Measurements from ENCODE around the gene ATP6V0E2.

The ATP6V0E2 gene

GRCh38 chr7:149838224-149838991 is 35.4 kb upstream of the ATP6V0E2 start, which contains the start of gene ZNF862:
ZNF862 (plus strand) TSS chr7:149838375; CDS start chr7:149838612, 237 bp downstream.
- peak; percentile 99 for FAIRE-seq
- DNase-seq (ENCODE audit: extremely low spot score, insufficient read length, low read depth): peak; percentile 98

- FAIRE-seq (no peak), DNase-seq (ENCODE audit: extremely low spot score, insufficient read length, low read depth) (no peak)
These were observed 34.8 kb upstream of the ATP6V0E2 start for GRCh38 chr7:149838992-149839408.

- DNase-seq (ENCODE audit: extremely low spot score, insufficient read length, low read depth) (no peak), FAIRE-seq (no peak)
These were observed 33.8 kb upstream of the ATP6V0E2 start for GRCh38 chr7:149839933-149840332.

GRCh38 chr7:149843566-149843965 is 30.2 kb upstream of the ATP6V0E2 start:
- FAIRE-seq (no peak), DNase-seq (ENCODE audit: extremely low spot score, insufficient read length, low read depth) (no peak)

GRCh38 chr7:149844445-149844844 is 29.3 kb upstream of the ATP6V0E2 start:
- FAIRE-seq (no peak), DNase-seq (ENCODE audit: extremely low spot score, insufficient read length, low read depth) (no peak)

- DNase-seq (ENCODE audit: extremely low spot score, insufficient read length, low read depth): no peak
These were observed 28.4 kb upstream of the ATP6V0E2 start for GRCh38 chr7:149845257-149845980.

GRCh38 chr7:149846021-149846420 is 27.7 kb upstream of the ATP6V0E2 start:
- no peak for FAIRE-seq
- DNase-seq (ENCODE audit: extremely low spot score, insufficient read length, low read depth): no peak

More at GRCh38 chr7:149845257-149845980, 28.4 kb upstream of the ATP6V0E2 start:
- FAIRE-seq: no peak

GRCh38 chr7:149846436-149847046 is 27.2 kb upstream of the ATP6V0E2 start:
- no peak for FAIRE-seq

GRCh38 chr7:149849174-149849573 is 24.6 kb upstream of the ATP6V0E2 start:
- FAIRE-seq (no peak), DNase-seq (ENCODE audit: extremely low spot score, insufficient read length, low read depth) (no peak)

More at GRCh38 chr7:149846436-149847046, 27.2 kb upstream of the ATP6V0E2 start:
- DNase-seq (ENCODE audit: extremely low spot score, insufficient read length, low read depth): no peak

- FAIRE-seq (no peak), DNase-seq (ENCODE audit: extremely low spot score, insufficient read length, low read depth) (no peak)
These were observed 23.7 kb upstream of the ATP6V0E2 start for GRCh38 chr7:149850007-149850594.

GRCh38 chr7:149850716-149851115 is 23.1 kb upstream of the ATP6V0E2 start:
- DNase-seq (ENCODE audit: extremely low spot score, insufficient read length, low read depth) (no peak), FAIRE-seq (no peak)

GRCh38 chr7:149851449-149851848 is 22.3 kb upstream of the ATP6V0E2 start:
- no peak for FAIRE-seq
- DNase-seq (ENCODE audit: extremely low spot score, insufficient read length, low read depth): no peak

GRCh38 chr7:149853157-149853556 is 20.6 kb upstream of the ATP6V0E2 start:
- no peak for FAIRE-seq
- no peak for DNase-seq (ENCODE audit: extremely low spot score, insufficient read length, low read depth)

GRCh38 chr7:149854611-149855360 is 19.0 kb upstream of the ATP6V0E2 start:
- FAIRE-seq (no peak), DNase-seq (ENCODE audit: extremely low spot score, insufficient read length, low read depth) (no peak)

GRCh38 chr7:149855361-149856305 is 18.1 kb upstream of the ATP6V0E2 start:
- no peak for DNase-seq (ENCODE audit: extremely low spot score, insufficient read length, low read depth)
- FAIRE-seq: no peak

GRCh38 chr7:149856583-149856982 is 17.2 kb upstream of the ATP6V0E2 start:
- no peak for FAIRE-seq
- DNase-seq (ENCODE audit: extremely low spot score, insufficient read length, low read depth): no peak

GRCh38 chr7:149859369-149859768 is 14.4 kb upstream of the ATP6V0E2 start:
- DNase-seq (ENCODE audit: extremely low spot score, insufficient read length, low read depth) (no peak), FAIRE-seq (no peak)

- FAIRE-seq (no peak), DNase-seq (ENCODE audit: extremely low spot score, insufficient read length, low read depth) (no peak)
These were observed 13.9 kb upstream of the ATP6V0E2 start for GRCh38 chr7:149859876-149860275.

All from GM18507 (cell line).